SK-N-SH (cell line): Measurements from ENCODE around the gene SLC27A3. TPM values are rescaled to one million over a fixed set of nuclear protein-coding genes. Genes with fewer than 3 reads are reported as not detected.

Experiments
- CTCF ChIA-PET: fragments of 300-600, 350-600 bp; formaldehyde crosslinking; extraction: SDS; loops from one replicate; lab custom pipeline; 2021; lab: Yijun Ruan, JAX
- POLR2A ChIA-PET: fragments of 350-600 bp; sonication (Branson Sonifier 250); formaldehyde crosslinking; extraction: SDS; loops from one replicate; lab custom pipeline; 2020; ENCODE audit warnings: antibody characterized with exemption, inconsistent platforms; lab: Yijun Ruan, JAX
- DNase-seq: peaks from one replicate; pipeline ENCODE4 v3.0.0; 2012
- H2AFZ ChIP-seq: fragments of 200-600 bp; sonication (generic); 2 replicates; pipeline ENCODE4 v1.8.1; 2016; ENCODE audit warnings: antibody characterized with exemption, mild to moderate bottlenecking, low read depth
- H3F3A ChIP-seq: fragments of 200-600 bp; sonication (generic); replicated peaks from 2 replicates; pipeline ENCODE3; 2016; ENCODE audit warnings: antibody characterized with exemption, mild to moderate bottlenecking; ENCODE audit not compliant: insufficient read depth
- H3K27ac ChIP-seq, 2 experiments: fragments of 200-500 bp in 1 of 2; fragments of 200-600 bp in 1 of 2; sonication (Bioruptor generic) in 1 of 2; sonication (generic), shearing (Covaris generic) in 1 of 2; 2 replicates each; pipeline versions ENCODE4 v1.5.1 to v1.6.1; 2014 to 2016; ENCODE audit warnings: low read depth in 2 of 2, inconsistent platforms in 1 of 2, low read length in 1 of 2, mild to moderate bottlenecking in 1 of 2, mixed read lengths in 1 of 2
- H3K27me3 ChIP-seq: fragments of 200-600 bp; sonication (generic), shearing (Covaris generic); 2 replicates; pipeline ENCODE4 v1.6.1; 2016; ENCODE audit warnings: mixed run types; ENCODE audit not compliant: insufficient read depth
- H3K36me3 ChIP-seq, 2 experiments: fragments of 200-500 bp in 1 of 2; fragments of 200-600 bp in 1 of 2; sonication (Bioruptor generic) in 1 of 2; sonication (generic) in 1 of 2; replicated peaks in 1 of 2; 2 replicates each; pipeline versions ENCODE3 to v1.5.1; 2014 to 2016; ENCODE audit warnings: low read length in 1 of 2, mild to moderate bottlenecking in 1 of 2; ENCODE audit not compliant: insufficient read depth in 2 of 2, control insufficient read depth in 1 of 2
- H3K4me1 ChIP-seq, 2 experiments: fragments of 200-500 bp in 1 of 2; fragments of 200-600 bp in 1 of 2; sonication (Bioruptor generic) in 1 of 2; sonication (generic), shearing (Covaris generic) in 1 of 2; 2 replicates each; pipeline versions ENCODE4 v1.5.1 to v1.6.1; 2014 to 2016; ENCODE audit warnings: low read depth in 1 of 2, low read length in 1 of 2, mixed run types in 1 of 2; ENCODE audit not compliant: insufficient read depth in 2 of 2, control insufficient read depth in 1 of 2
- H3K4me2 ChIP-seq: fragments of 200-600 bp; sonication (generic), shearing (Covaris generic); 2 replicates; pipeline ENCODE4 v1.6.1; 2017; ENCODE audit warnings: mixed run types
- H3K4me3 ChIP-seq, 2 experiments: fragments of 200-500 bp in 1 of 2; fragments of 200-600 bp in 1 of 2; sonication (Bioruptor generic) in 1 of 2; sonication (generic), shearing (Covaris generic) in 1 of 2; 2 replicates each; pipeline versions ENCODE4 v1.5.1 to v1.8.1; 2014 to 2016; ENCODE audit warnings: low read depth in 2 of 2, inconsistent platforms in 1 of 2, low read length in 1 of 2, mild to moderate bottlenecking in 1 of 2, mixed read lengths in 1 of 2, moderate library complexity in 1 of 2
- H3K79me2 ChIP-seq: fragments of 200-600 bp; sonication (generic); 2 replicates; pipeline ENCODE4 v1.8.1; 2017; ENCODE audit warnings: mild to moderate bottlenecking; ENCODE audit not compliant: insufficient read depth
- H3K9ac ChIP-seq: fragments of 200-600 bp; sonication (generic); 2 replicates; pipeline ENCODE4 v1.6.1; 2017; ENCODE audit warnings: mixed run types
- H3K9me2 ChIP-seq: fragments of 200-600 bp; sonication (generic); 2 replicates; pipeline ENCODE4 v1.6.1; 2017; ENCODE audit warnings: mixed run types
- H3K9me3 ChIP-seq: fragments of 200-600 bp; sonication (generic); 2 replicates; pipeline ENCODE4 v1.6.1; 2017; ENCODE audit warnings: mixed run types, mild to moderate bottlenecking, moderate library complexity
- H4K20me1 ChIP-seq: fragments of 200-600 bp; sonication (generic); 2 replicates; pipeline ENCODE4 v1.6.1; 2017; ENCODE audit warnings: mild to moderate bottlenecking, mixed run types; ENCODE audit not compliant: insufficient read depth
- CHD2 ChIP-seq: fragments of 150-350 bp; IDR thresholded peaks from 2 replicates; pipeline ENCODE4 v1.6.1; 2018; ENCODE audit warnings: low read length; ENCODE audit not compliant: partially characterized antibody
- ELF1 ChIP-seq: IDR thresholded peaks from 2 replicates; pipeline ENCODE4 v1.4.0; 2012
- FOSL2 ChIP-seq: IDR thresholded peaks from 2 replicates; pipeline ENCODE4 v1.4.0; 2012; ENCODE audit warnings: low read depth, mild to moderate bottlenecking, moderate library complexity, borderline replicate concordance
- GABPA ChIP-seq: IDR thresholded peaks from 2 replicates; pipeline ENCODE4 v1.4.0; 2012; ENCODE audit warnings: low read depth, mild to moderate bottlenecking
- GATA2 ChIP-seq: sonication (generic); formaldehyde crosslinking; IDR thresholded peaks from 2 replicates; pipeline ENCODE4 v1.5.0; 2020; ENCODE audit warnings: mild to moderate bottlenecking, missing genetic modification reagents
- JUND ChIP-seq: IDR thresholded peaks from 2 replicates; pipeline ENCODE4 v1.4.0; 2012
- MEF2A ChIP-seq: IDR thresholded peaks from 2 replicates; pipeline ENCODE4 v1.4.0; 2012; ENCODE audit warnings: low read depth, borderline replicate concordance
- MXI1 ChIP-seq: IDR thresholded peaks from 2 replicates; pipeline ENCODE4 v1.6.1; 2012; ENCODE audit warnings: mild to moderate bottlenecking, low read depth, low read length, improper control_type of control experiment
- NRF1 ChIP-seq: IDR thresholded peaks from 2 replicates; pipeline ENCODE4 v1.6.1; 2012; ENCODE audit warnings: low read depth, mild to moderate bottlenecking, low read length
- POLR2AphosphoS5 ChIP-seq: IDR thresholded peaks from 2 replicates; pipeline ENCODE4 v1.6.1; 2012; ENCODE audit warnings: low read depth, low read length
- RAD21 ChIP-seq: IDR thresholded peaks from 2 replicates; pipeline ENCODE4 v1.6.1; 2012; ENCODE audit warnings: mild to moderate bottlenecking, low read length
- RCOR1 ChIP-seq: fragments of 150-350 bp; IDR thresholded peaks from 2 replicates; pipeline ENCODE4 v1.6.1; 2017; ENCODE audit warnings: antibody characterized with exemption, low read length
- RFX5 ChIP-seq: IDR thresholded peaks from 2 replicates; pipeline ENCODE4 v1.6.1; 2012; ENCODE audit warnings: mild to moderate bottlenecking, improper control_type of control experiment, low read length
- SMC3 ChIP-seq: IDR thresholded peaks from 2 replicates; pipeline ENCODE4 v1.6.1; 2012; ENCODE audit warnings: low read depth, low read length, improper control_type of control experiment
- WGBS: methylation state at CpG from one replicate; pipeline ENCODE4 v1.1.6; 2017; ENCODE audit warnings: low lambda C conversion rate; 5-methylcytosine and 5-hydroxymethylcytosine counted together
- polyA plus RNA-seq, 3 experiments: library from polyadenylated mRNA; depleted of rRNA; stranded (reverse); fragments of >200 nt; gene quantifications; 2 replicates each; pipeline ENCODE4 v1.2.3, GENCODE V29; 2012
- TF ChIP-seq, protein P1 (sequence below): IDR thresholded peaks from 2 replicates; pipeline ENCODE4 v1.4.0; 2012; ENCODE audit warnings: low read depth, borderline replicate concordance
- TF ChIP-seq, protein P2 (sequence below): IDR thresholded peaks from 2 replicates; pipeline ENCODE4 v1.4.0; 2012; ENCODE audit warnings: low read depth, borderline replicate concordance
- TF ChIP-seq, protein P3 (sequence below): IDR thresholded peaks from 2 replicates; pipeline ENCODE4 v1.4.0; 2012; ENCODE audit warnings: low read depth
- TF ChIP-seq, protein P4 (sequence below): fragments of 200-600 bp; sonication (generic); IDR thresholded peaks from 2 replicates; pipeline ENCODE4 v1.6.1; 2017; ENCODE audit warnings: antibody characterized with exemption, mild to moderate bottlenecking, moderate library complexity

The SLC27A3 gene
- polyA plus RNA-seq, 1 of the 3 experiments (the other 2 are of a cell fraction): 9.0 TPM

DNA sequence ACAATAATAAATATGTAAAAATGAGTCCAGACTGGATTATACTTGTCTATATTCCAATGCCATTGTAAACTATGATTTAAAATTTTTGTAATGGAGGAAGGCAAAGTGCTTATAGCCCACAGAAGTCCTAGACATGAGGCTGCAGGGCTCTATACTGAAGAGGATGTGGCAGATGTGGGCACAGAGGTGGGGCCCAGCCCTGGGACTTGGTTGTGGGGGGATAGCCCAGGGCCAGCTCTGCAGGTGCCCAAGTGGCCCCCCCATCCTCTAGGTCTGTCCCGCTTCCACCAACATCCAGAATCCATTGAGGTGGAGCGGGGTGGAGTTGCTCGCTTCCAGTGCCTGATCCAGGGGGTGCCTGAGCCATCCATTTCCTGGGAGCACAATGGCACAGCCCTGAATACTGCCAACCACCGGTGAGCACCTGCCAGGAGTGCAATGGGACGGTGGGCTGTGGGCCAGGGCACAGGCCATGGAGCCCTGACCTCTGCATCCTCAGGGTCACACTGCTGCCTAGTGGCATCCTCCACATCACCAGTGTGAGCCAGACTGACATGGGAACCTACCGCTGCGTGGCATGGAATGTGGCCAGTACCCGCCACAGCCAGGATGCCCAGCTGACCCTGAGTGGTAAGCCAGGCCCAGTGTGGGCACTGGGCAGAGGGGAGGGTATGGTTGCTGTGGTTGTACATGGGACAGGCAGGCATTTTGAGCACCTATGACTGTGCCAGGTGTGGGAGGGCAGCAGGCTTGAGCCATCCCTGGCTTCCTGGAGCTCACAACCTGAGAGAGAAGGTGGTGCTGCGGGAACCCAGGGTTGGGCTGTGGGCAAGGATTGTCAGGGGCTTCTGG is 21.0 kb downstream of the SLC27A3 start:
- Histone ChIP-seq H3K36me3 (no peaks in the 10 kb centered on the region), H3K9me3 (no peaks in the 10 kb centered on the region), H3K27me3 (no peaks in the 10 kb centered on the region), H2AFZ (no peak overlapping the region), H4K20me1 (no peaks in the 10 kb centered on the region), H3K79me2 (no peaks in the 10 kb centered on the region), H3K9ac (no peak overlapping the region), H3K4me2 (no peak overlapping the region), H3K27ac (no peak overlapping the region), H3F3A (no peaks in the 10 kb centered on the region), H3K9me2 (no peaks in the 10 kb centered on the region), H3K4me3 (no peak overlapping the region), H3K4me1 (no peaks in the 10 kb centered on the region; a peak in 1 of 4 replicates)
- CTCF ChIA-PET: interaction anchor here (0.7 to 4.2 kb wide), 26 partner anchors 9 to 203 kb away, joined by 3 to 61 read pairs (median 7); partner anchors contain the start of genes DENND4B, JTB, NPR1 and RAB13
- 78% methylated on average over 8 of the region's 9 CpGs for WGBS
- POLR2A ChIA-PET: interaction anchor here (1.1 kb wide), 1 partner anchor 194 kb away, joined by 3 read pairs; the partner anchor contains the start of gene RPS27
- TF ChIP-seq GATA2: no peak
- no peak for TF ChIP-seq ELF1
- no peak for TF ChIP-seq NRF1
- no peak for TF ChIP-seq GABPA
- no peak for TF ChIP-seq RCOR1
- TF ChIP-seq MXI1: no peak
- no peak for TF ChIP-seq JUND
- TF ChIP-seq MEF2A: no peak
- TF ChIP-seq FOSL2: no peak
- TF ChIP-seq, protein P1, sequence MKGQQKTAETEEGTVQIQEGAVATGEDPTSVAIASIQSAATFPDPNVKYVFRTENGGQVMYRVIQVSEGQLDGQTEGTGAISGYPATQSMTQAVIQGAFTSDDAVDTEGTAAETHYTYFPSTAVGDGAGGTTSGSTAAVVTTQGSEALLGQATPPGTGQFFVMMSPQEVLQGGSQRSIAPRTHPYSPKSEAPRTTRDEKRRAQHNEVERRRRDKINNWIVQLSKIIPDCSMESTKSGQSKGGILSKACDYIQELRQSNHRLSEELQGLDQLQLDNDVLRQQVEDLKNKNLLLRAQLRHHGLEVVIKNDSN: no peak
- TF ChIP-seq, protein P2, sequence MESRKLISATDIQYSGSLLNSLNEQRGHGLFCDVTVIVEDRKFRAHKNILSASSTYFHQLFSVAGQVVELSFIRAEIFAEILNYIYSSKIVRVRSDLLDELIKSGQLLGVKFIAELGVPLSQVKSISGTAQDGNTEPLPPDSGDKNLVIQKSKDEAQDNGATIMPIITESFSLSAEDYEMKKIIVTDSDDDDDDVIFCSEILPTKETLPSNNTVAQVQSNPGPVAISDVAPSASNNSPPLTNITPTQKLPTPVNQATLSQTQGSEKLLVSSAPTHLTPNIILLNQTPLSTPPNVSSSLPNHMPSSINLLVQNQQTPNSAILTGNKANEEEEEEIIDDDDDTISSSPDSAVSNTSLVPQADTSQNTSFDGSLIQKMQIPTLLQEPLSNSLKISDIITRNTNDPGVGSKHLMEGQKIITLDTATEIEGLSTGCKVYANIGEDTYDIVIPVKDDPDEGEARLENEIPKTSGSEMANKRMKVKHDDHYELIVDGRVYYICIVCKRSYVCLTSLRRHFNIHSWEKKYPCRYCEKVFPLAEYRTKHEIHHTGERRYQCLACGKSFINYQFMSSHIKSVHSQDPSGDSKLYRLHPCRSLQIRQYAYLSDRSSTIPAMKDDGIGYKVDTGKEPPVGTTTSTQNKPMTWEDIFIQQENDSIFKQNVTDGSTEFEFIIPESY: no peak
- TF ChIP-seq CHD2: no peak
- no peak for DNase-seq

DNA sequence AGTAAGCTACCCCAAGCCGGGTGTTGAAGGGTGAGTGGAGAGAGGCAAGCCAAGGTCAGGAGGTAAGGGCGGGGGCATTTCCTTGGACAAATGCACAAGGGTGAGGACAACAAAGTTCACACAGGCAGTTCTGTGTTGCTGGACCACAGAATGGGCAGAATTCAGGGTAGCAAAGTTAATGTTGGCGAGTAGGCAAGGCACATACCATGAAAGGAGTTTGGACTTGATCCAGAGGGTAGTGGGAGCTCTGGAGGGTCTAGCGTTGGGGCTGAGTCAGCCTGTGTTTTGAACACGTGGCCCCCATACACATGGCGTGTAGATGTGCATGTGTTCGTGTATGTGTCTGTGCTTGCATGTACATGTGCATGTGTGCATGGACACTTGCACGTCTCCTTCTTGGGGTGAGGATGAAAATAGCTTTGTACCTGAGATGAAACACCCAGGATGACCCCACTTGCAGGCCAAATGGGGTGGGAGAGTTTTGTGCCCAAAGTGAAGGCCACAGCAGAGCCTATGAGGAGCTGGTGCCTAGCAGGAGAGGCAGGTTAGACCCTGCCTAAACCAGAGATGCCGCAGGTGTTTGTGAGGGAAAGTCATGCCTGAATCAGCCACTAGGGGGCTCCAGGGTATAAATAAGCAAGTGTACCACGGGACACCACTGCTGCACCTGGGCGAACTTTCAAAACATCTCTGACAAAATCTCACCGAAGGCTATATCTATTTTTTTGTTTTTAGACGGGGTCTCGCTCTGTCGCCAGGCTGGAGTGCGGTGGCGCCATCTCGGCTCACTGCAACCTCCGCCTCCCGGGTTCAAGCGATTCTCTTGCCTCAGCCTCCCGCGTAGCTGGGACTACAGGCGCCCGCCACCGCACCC is 21.8 kb downstream of the SLC27A3 start:
- H3K9ac ChIP-seq: no peak overlapping the region
- TF ChIP-seq SMC3 (peak; percentile 83), CHD2 (peak; percentile 19), RFX5 (no peak), RAD21 (peak; percentile 84), RCOR1 (peak; percentile 49; the same call in 1 of the 2 replicates), POLR2AphosphoS5 (no peak)
- TF ChIP-seq, protein P3, sequence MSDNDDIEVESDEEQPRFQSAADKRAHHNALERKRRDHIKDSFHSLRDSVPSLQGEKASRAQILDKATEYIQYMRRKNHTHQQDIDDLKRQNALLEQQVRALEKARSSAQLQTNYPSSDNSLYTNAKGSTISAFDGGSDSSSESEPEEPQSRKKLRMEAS: no peak
- TF ChIP-seq, protein P4, sequence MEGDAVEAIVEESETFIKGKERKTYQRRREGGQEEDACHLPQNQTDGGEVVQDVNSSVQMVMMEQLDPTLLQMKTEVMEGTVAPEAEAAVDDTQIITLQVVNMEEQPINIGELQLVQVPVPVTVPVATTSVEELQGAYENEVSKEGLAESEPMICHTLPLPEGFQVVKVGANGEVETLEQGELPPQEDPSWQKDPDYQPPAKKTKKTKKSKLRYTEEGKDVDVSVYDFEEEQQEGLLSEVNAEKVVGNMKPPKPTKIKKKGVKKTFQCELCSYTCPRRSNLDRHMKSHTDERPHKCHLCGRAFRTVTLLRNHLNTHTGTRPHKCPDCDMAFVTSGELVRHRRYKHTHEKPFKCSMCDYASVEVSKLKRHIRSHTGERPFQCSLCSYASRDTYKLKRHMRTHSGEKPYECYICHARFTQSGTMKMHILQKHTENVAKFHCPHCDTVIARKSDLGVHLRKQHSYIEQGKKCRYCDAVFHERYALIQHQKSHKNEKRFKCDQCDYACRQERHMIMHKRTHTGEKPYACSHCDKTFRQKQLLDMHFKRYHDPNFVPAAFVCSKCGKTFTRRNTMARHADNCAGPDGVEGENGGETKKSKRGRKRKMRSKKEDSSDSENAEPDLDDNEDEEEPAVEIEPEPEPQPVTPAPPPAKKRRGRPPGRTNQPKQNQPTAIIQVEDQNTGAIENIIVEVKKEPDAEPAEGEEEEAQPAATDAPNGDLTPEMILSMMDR: peak; percentile 85
- TF ChIP-seq, all 33 proteins: peak for 5
- ChIA-PET CTCF (interaction anchor here (0.7 to 4.2 kb wide), 41 partner anchors 9 to 202 kb away, joined by 3 to 61 read pairs (median 5); partner anchors contain the start of genes CREB3L4, DENND4B, JTB and NPR1), POLR2A (interaction anchor here (1.1 kb wide), 1 partner anchor 193 kb away, joined by 3 read pairs; the partner anchor contains the start of gene RPS27)
- H3K36me3 ChIP-seq: peaks cover 0 to 5% of the 10 kb centered on the region in 2 experiments
- H3K4me1 ChIP-seq: no peaks in the 10 kb centered on the region; a peak in 1 of 4 replicates
- no peak overlapping the region for H3K4me2 ChIP-seq
- H3F3A ChIP-seq: no peaks in the 10 kb centered on the region
- H3K27me3 ChIP-seq: no peaks in the 10 kb centered on the region
- H3K27ac ChIP-seq: no peak overlapping the region
- H3K9me3 ChIP-seq: no peaks in the 10 kb centered on the region
- H3K9me2 ChIP-seq: no peaks in the 10 kb centered on the region
- 56% methylated on average over 23 of the region's 26 CpGs for WGBS
- no peaks in the 10 kb centered on the region for H3K79me2 ChIP-seq
- peak; percentile 90 for DNase-seq
- no peak overlapping the region for H2AFZ ChIP-seq
- no peak overlapping the region; a peak in 1 of 4 replicates for H3K4me3 ChIP-seq
- H4K20me1 ChIP-seq: no peaks in the 10 kb centered on the region
